ENCODE measurements around the gene APOL1.

DNA sequence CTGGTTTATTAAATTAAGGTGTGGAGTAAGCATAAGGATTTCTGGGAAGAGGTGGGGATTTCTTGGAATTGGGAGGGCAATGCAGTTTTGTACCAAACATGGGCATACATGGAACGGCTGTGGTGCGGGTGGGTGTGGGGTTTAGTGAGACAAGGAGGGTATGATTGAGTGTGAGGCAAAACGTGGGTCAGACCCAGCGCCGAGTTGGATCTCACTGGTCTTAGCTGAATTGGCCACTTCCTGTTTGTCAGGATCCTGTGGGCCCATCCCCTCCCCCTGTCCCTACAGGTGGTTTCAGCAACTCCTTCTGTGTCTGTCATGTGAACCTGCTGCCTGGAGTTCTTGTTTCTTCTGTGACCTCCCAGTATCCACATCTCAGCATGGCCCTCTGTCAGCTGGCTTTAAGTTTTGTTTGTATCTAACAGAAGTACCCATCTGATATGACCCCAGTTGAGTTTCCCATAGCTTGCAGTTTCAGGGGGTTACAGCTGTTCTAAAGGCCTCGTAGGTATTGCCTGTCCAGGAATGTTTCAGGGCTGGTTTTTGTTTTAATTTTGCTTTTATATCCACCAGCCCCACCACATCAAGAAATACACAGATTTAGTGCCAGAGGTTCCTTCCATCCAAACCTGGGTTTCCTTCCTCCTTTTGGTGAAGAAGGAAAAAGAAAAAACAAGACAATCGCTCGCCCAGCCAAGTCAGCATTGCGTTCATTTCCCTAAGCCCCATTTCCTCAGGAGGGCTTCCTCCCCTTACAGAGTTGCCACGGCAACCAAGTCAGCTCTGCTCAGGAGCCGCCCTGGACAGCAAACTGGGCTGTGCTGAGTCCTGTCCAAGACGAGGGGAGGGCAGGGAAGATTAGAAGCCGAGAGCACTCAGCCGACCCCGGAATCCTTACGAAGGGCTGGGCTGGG lies 6.0 kb downstream of the APOL1 start:
- TF ChIP-seq CTCF (IDR thresholded peaks at IDR 0.05; ENCODE audit: poor library complexity, severe bottlenecking) = no peak
- TF ChIP-seq EZH2 (IDR thresholded peaks at IDR 0.05; ENCODE audit: borderline replicate concordance, insufficient read depth, low read length, poor library complexity, severe bottlenecking) = no peak
- no peak for TF ChIP-seq REST (IDR thresholded peaks at IDR 0.05; ENCODE audit: borderline replicate concordance)
